CD4-positive, alpha-beta T cell treated with Interleukin-6 for 4 hours (primary cell): ENCODE measurements around the gene RIT2.

Source experiments
- DNase-seq: peaks from one replicate; pipeline ENCODE4 v3.0.0-alpha.2; 2020; ENCODE audit warnings: mixed read lengths

Gene RIT2

GRCh38 chr18:42922363-42922762 lies 193.1 kb downstream of the RIT2 start:
- no peak for DNase-seq

DNA sequence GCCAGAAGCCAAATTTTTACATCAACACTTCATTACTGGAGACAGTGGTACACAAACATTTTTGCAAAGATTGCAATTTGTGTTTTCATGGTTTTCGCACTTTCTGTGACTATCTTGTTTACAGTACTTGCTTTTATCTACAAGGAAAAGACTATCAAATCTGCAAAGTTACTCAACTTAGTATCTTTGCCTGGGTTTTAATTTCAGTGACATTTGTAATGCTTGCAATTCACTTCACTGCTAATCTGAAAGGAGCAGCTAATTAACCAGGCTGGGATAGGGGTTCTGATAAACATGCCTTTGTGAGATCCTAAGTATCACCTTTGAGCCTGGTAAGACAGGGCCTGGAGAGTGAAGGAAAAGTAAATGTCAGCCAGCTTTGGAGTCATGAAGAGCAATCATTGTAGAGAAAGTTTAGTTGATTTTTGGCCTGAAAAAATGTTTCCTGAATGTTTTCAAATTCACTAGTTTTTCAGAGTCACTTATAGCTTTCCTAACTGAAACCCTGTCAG lies 194.2 kb downstream of the RIT2 start:
- DNase-seq, result no peak

GRCh38 chr18:42920621-42921020 lies 194.9 kb downstream of the RIT2 start:
- no peak for DNase-seq

- no peak for DNase-seq
These were observed 200.2 kb downstream of the RIT2 start for GRCh38 chr18:42915299-42915698.

DNA sequence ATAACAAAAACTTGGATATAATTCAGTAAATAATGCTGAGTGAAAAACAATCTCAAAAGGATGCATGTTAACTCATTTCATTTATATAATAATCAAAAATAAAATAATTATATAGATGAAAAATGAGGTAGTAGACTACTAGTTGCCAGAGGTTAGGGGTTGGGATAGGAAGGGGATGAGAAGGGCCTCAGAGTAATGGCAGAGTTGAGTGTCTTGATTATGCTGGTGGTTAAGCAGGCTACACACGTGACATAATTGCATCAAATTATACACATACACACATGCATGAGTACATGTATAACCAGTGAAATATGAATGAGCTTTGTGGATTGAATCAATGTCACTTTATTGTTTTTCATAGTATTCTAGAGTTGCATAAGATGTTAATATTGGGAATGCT lies 201.0 kb downstream of the RIT2 start:
- DNase-seq, result no peak

DNA sequence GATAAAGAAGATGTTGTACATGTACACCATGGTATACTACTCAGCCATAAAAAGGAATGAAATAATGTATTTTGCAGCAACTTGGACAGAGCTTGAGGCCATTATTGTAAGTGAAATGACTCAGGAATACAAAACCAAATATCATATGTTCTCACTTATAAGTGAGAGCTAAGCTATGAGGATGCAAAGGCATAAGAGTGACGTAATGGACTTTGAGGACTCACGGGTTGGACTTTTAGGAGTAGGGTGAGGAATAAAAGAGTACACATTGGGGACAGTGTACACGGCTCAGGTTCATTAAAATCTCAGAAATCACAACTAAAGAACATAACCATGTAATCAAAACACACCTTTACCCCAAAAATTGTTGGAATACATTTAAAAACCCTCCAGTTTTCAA lies 206.4 kb downstream of the RIT2 start:
- DNase-seq, result no peak

DNA sequence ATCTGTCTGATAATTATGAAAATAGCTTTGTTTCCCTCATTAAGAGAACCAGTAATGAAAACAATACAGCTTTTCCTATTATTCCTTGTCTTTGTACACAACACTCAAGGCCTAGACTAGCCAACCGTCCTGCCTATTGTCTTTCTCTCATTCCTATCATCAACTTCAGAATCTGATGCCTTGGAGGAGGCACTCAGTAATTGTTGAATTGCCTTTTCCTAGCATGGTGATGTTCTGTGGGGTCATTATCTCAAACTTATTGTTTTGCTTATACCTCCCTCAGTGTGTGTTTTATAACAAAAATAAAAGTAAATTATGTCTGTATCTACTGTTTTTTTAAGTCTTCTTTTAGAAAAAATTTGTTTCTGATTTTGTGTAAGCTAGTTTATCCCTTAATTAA lies 208.7 kb downstream of the RIT2 start:
- DNase-seq, result no peak

DNA sequence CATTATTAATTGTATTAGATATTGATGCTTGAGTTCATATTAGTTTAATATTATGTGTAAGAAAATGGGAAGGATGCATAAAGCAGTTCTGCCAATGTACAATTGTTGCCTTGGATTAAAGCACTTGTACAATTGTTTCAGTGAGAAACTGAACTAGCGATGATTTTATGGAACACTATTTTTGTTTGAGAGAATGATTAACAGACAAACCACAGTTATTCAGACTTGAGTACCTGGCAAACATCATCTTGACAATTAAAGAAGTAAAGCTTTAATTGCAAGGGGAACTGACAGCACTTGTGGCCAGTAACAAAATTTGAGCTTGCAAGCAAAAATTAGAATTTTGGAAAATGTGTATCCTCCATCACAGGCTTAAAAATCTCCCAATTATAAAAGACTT lies 214.3 kb downstream of the RIT2 start:
- DNase-seq, result no peak

GRCh38 chr18:42893977-42894376 lies 221.5 kb downstream of the RIT2 start:
- no peak for DNase-seq

DNA sequence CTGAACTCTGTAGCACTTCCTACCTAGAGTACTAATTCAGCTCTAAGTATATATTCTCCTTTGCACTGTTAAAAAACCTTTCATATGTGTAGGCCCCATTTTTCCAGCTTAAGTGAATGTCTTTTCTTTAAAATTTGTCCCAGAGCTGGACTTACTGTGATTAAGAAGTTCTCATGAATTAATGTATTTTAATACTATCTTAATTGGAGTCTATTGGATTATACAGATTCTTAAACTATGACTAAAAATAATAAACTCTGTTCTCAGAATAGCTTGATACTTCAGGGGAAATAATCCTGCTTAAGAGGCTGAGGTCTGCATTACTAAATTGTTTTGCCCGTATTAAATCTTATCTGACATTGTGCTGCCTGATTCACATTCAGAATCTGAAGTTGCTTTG lies 223.3 kb downstream of the RIT2 start:
- DNase-seq, result no peak

DNA sequence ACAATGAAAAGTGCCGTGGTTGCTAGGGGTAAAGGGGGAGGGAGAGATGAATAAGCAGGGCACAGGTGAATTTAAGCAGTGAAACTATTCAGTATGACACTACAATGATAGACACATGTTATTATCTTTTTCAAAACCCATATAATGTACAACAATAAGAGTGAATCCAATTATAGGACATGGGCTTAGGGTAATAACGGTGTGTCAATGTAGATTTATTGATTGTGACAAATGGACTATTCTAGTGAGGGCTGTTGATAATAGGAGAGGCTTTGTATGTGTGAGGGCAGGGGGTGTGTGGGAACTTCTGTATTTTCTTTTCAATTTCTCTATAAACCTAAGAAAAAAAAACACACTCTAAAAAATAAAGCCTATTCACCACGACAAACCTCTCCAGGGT lies 223.8 kb downstream of the RIT2 start:
- DNase-seq, result no peak

DNA sequence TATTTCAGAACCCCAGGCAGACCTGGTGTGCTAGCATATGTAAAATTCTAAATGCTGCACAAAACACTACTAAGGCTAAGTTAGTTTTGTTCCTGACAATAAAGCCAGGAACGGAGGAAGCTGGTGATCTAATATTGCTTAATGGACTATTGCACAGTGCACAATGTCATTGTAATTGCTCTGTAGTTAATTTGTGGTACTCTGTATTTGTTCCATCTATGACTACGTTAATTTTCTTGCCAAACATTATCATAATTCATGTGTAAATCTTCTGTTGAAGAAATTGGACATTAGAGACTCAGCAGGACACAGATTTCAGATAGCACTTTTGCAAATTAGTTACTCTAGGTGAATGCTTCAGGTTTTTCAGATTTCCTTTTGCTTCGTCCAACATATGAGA lies 232.3 kb downstream of the RIT2 start:
- DNase-seq, result no peak

DNA sequence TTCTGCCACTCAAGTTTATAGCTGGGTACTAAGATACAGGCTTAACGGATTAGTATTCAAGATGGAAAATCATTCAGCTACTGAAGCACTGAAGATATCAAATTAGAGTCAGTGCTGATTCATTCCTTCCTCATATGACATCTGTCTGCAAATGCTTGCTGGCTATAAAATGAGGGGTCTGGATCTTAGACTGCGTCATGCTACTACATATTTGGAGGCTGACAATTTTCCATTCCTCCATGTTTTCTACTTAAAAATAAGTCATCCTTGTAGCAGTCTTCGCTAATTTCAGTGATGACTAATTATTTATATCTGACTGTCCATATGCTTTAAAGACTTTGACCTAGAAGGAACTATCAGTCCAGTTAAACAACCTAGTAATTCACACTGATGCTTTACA lies 233.4 kb downstream of the RIT2 start:
- DNase-seq, result no peak

DNA sequence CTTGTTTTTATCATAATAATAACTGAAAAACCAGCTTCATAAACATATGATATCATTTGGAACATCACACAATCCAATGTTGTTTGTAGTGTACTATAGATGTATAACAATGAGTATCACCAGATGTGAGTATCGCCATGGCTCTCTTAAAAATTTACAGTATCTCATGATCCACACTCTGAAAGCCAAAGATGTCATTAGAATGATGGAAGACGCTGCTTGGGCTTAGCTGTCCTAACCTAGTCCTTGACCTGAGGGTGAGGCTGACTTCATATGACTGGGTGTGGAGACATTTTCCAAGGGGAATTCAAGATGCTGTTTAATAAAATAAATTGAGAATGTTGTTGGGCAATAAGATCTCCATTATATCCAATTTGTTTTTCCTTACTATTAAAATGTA lies 242.6 kb downstream of the RIT2 start:
- DNase-seq, result no peak

DNA sequence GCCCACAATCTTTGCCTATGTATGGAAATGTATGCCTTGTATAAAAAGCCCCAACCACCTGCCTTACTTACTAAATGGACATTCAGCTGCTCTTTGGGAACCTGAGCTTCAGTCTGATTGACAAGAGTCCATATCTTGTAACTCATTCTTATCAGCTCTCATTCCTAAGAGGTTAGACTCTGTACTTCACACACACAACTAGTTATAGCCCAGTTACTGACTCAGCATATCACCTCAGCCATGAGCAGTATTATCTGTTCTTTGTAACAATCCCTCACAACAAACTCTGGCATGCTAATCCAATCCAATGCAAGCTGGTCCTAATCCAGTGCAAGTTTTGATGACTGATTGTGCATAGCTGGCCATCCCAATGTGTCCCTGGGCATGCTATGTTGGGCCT lies 250.6 kb downstream of the RIT2 start:
- no peak for DNase-seq

DNA sequence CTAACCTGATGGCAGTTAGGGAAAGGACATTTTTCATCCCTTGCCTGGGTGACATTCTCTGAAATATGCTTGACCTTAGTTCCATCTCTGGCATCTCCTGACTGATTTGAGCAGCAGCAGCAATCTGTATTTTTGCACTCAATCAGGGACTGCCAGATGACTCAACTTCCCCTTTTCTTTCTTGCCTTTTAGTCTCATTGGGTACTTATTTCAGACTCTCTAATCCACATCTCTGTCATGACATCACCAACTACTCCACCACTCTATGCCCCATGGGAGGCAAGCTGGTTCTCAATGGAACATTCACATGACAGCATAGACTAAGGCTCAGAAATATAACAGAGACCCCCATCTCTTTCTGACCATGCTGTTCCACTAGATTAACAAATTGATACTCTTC lies 254.2 kb downstream of the RIT2 start:
- DNase-seq, result no peak

DNA sequence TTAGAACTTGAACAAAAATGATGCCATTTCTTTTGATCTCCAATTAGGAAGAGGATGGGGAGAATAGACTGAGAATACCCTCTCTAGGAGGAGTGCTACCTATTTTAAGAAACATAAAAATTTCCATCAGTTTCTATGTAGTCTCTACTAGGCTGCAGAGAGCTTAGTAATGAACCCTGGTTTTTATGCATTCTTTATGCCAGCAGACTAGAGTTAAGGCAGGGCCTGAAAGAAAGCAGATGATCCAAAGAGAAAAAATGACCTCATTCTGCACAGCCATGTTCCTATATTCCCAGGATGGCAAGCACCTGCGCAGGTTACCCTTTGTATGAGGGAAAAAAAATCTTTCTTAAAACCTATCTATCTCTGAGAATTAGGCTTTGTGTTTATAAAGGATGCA lies 254.9 kb downstream of the RIT2 start:
- no peak for DNase-seq

DNA sequence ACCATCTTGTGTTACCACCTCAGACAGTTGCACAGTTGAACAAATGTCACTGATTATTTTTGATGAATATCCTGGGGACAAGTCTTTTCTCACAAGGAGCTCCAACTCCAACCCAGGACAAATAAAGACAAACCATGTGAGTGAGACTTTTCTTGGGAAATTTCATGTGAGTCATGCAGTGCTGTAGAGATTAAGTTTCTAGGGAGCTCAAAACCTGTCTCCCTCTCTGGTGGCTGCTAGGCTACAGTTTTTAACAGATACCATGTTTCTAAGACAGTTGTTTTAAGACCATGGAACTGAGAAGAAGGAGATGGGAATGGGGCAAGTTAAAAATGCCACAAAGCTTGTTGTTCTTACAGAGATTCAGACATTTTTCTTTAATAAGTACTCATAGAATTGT lies 255.5 kb downstream of the RIT2 start:
- DNase-seq, result no peak

- no peak for DNase-seq
These were observed 260.9 kb downstream of the RIT2 start for GRCh38 chr18:42854558-42854957.

GRCh38 chr18:42850174-42851083 lies 265.1 kb downstream of the RIT2 start:
- no peak for DNase-seq

DNA sequence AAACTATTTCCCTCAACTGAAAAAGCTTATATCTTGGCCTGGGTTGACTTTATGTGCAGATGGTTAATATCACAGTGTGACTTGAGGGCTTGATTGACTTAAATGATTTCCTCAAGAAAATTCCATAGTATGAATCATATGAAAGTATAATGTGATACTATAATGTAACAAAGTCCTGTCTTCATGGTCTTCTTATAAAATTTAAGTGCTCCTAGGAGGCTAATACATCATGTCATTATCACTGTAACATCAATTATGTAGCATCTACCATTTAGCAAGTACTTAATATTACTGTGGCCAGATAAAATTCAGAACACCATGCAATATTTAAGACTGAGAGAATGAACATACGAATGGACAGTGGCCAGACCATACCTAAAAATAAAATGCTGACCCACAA lies 276.1 kb downstream of the RIT2 start:
- no peak for DNase-seq

DNA sequence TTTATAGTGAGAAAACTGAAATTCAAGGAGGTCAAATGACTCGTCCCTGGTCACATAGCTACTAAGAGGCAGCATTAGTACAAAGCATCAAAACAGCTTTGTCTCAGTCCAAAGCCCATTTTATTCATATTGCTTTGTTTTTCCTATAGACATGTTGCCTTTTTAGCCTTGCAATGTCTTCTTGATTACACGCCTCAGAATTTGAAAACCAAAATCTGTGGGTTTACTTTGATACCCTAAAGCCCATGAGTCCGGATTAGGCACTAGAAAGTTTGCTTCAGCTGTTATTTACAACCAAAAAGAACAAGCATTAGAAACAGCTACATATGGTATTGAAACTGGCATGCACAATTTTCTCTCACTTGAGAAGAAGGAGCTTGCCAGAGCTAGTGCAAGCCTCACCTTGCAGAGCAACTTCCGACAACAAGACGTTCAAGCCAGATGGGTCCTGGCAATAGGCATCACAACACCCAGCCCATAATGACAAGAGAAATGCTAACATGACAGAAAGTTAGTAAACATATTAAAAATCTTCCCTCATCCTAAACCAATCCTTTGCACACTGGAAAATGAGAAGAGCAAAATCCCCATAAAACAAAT lies 276.8 kb downstream of the RIT2 start:
- DNase-seq, result no peak

GRCh38 chr18:42830936-42831335 lies 284.5 kb downstream of the RIT2 start:
- no peak for DNase-seq

DNA sequence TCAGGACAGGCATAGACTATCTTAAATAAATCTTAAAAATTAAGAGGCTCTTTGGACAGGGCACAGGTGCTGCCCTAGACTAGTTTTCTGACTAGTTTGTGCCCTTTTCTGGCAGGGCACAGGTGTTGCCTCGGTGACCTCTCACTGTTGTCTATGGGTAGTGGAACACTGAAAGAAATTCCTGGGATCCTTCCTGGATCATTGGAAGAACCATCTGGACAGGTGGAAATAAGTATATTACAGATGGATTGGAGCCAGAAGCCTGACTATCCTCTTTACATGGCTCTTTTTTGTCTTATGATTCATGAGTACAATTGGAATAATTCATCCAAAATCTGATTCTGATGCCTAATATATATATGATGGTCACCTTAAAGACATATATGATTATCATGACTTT lies 286.6 kb downstream of the RIT2 start:
- no peak for DNase-seq

GRCh38 chr18:42824178-42824577 lies 291.3 kb downstream of the RIT2 start:
- no peak for DNase-seq
